Neural crest cell (in vitro differentiated cells): Measurements from ENCODE around the gene RAPGEF2. TPM values are rescaled to one million over a fixed set of nuclear protein-coding genes. Genes with fewer than 3 reads are reported as not detected.
A peak's percentile ranks its signal among the peaks of the same experiment; 100 is the strongest.

Experiments
- DNase-seq: peaks from one replicate; pipeline ENCODE4 v3.0.0; 2021; ENCODE audit warnings: low read depth, mixed read lengths, low spot score
- H3K27ac Mint-ChIP-seq: one replicate; pipeline ENCODE4 v1.8.0; 2021; ENCODE audit warnings: mild to moderate bottlenecking, mixed read lengths; ENCODE audit not compliant: unreplicated experiment
- H3K27me3 Mint-ChIP-seq: 2 replicates; pipeline ENCODE4 v1.8.0; 2021; ENCODE audit warnings: low read depth, mild to moderate bottlenecking, mixed read lengths
- H3K36me3 Mint-ChIP-seq: 2 replicates; pipeline ENCODE4 v1.8.0; 2021; ENCODE audit warnings: low read depth, mild to moderate bottlenecking, mixed read lengths
- H3K4me1 Mint-ChIP-seq: 2 replicates; pipeline ENCODE4 v1.8.0; 2021; ENCODE audit warnings: mixed read lengths
- H3K4me3 Mint-ChIP-seq: one replicate; pipeline ENCODE4 v1.8.0; 2021; ENCODE audit warnings: mild to moderate bottlenecking, mixed read lengths
- H3K9me3 Mint-ChIP-seq: 2 replicates; pipeline ENCODE4 v1.8.0; 2021; ENCODE audit warnings: mixed read lengths
- CTCF ChIP-seq: fragments of 200-600 bp; sonication (generic); conservative IDR thresholded peaks from 2 replicates; pipeline ENCODE4 v1.5.0; 2021; ENCODE audit warnings: antibody characterized with exemption, mild to moderate bottlenecking
- total RNA-seq: library from RNA; stranded (reverse); gene quantifications from 2 replicates; pipeline ENCODE4 v1.2.1, GENCODE V29; 2021

The RAPGEF2 gene
- total RNA-seq, 1 donor from 2014 or later, result 44.2 TPM

DNA sequence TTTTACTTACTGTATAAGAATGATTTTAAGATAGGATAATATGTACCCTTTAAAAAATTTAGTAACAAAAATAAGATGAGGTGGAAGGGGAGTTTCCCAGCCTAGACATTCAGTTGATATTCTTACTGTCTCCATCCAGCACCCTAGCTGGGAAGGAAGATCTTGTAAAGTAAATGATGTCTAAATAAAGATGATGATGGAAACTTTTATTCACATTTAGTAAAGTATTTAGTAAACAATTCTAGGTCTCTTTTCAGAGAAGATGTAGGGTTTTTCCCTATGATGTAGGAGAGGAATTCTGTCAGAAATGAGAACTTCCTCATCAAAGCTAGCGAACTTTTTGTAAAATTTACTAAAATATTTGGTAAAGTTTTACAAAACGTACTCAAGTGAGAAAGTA lies 136.8 kb downstream of the RAPGEF2 start:
- peaks cover 12% of the 10 kb centered on the region for H3K36me3 Mint-ChIP-seq
- H3K27ac Mint-ChIP-seq, result no peak overlapping the region
- H3K4me3 Mint-ChIP-seq, result no peak overlapping the region
- H3K9me3 Mint-ChIP-seq, result peaks cover 7% of the 10 kb centered on the region
- TF ChIP-seq CTCF, result no peak
- peaks cover 44% of the 10 kb centered on the region for H3K4me1 Mint-ChIP-seq
- DNase-seq, result no peak
- no peaks in the 10 kb centered on the region for H3K27me3 Mint-ChIP-seq

DNA sequence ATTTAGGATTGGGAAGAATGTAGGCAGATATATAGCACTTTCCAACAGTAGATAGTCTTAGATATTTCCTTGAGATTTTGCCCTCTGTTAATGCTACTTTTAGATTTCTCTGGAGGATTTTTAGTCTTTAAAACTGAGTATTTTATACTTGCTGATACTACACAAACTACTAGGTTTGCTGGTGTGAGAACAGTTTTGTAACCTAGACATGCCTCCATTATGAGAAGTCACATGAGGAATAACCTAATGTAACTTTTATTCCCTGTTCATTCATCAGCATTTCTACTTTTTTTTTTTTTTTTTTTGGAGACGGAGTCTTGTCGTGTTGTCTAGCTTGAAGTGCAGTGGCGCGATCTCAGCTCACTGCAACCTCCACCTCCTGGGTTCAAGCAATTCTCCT lies 137.2 kb downstream of the RAPGEF2 start:
- peaks cover 7% of the 10 kb centered on the region for H3K9me3 Mint-ChIP-seq
- H3K27me3 Mint-ChIP-seq, result no peaks in the 10 kb centered on the region
- H3K4me1 Mint-ChIP-seq, result peaks cover 44% of the 10 kb centered on the region
- no peak for TF ChIP-seq CTCF
- peaks cover 12% of the 10 kb centered on the region for H3K36me3 Mint-ChIP-seq
- no peak overlapping the region for H3K4me3 Mint-ChIP-seq
- no peak for DNase-seq
- no peak overlapping the region for H3K27ac Mint-ChIP-seq

- no peaks in the 10 kb centered on the region for H3K27me3 Mint-ChIP-seq
- peaks cover 7% of the 10 kb centered on the region for H3K9me3 Mint-ChIP-seq
- H3K27ac Mint-ChIP-seq, result no peak overlapping the region
- H3K36me3 Mint-ChIP-seq, result peaks cover 12% of the 10 kb centered on the region
- no peak for TF ChIP-seq CTCF
- DNase-seq, result no peak
- peak overlapping the region; percentile 47 for H3K4me3 Mint-ChIP-seq
- H3K4me1 Mint-ChIP-seq, result peaks cover 44% of the 10 kb centered on the region
These were observed 137.8 kb downstream of the RAPGEF2 start for GRCh38 chr4:159240687-159241086.

DNA sequence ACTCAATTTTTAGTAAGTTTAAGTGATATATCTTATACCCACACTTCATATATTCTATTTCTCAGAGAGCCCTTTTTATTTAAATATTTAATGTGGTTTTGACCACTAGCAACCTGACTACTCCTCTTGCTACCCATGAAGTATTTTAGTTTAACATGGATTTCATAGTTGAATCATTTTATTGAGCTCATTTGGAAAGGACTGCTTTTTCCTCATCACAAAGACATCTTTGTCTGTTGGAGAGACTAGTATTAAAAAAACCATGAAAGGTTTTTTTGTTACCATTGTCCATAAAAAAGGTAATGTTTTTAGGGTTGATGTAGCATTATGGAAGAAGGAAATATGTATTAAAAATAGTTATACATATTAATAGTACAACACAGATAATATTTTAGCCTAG lies 139.5 kb downstream of the RAPGEF2 start:
- H3K4me3 Mint-ChIP-seq, result peak overlapping the region; percentile 36
- no peaks in the 10 kb centered on the region for H3K27me3 Mint-ChIP-seq
- TF ChIP-seq CTCF, result no peak
- H3K4me1 Mint-ChIP-seq, result peaks cover 46% of the 10 kb centered on the region
- peaks cover 9% of the 10 kb centered on the region for H3K36me3 Mint-ChIP-seq
- peak overlapping the region; percentile 48 for H3K27ac Mint-ChIP-seq
- DNase-seq, result no peak
- peaks cover 2% of the 10 kb centered on the region for H3K9me3 Mint-ChIP-seq

DNA sequence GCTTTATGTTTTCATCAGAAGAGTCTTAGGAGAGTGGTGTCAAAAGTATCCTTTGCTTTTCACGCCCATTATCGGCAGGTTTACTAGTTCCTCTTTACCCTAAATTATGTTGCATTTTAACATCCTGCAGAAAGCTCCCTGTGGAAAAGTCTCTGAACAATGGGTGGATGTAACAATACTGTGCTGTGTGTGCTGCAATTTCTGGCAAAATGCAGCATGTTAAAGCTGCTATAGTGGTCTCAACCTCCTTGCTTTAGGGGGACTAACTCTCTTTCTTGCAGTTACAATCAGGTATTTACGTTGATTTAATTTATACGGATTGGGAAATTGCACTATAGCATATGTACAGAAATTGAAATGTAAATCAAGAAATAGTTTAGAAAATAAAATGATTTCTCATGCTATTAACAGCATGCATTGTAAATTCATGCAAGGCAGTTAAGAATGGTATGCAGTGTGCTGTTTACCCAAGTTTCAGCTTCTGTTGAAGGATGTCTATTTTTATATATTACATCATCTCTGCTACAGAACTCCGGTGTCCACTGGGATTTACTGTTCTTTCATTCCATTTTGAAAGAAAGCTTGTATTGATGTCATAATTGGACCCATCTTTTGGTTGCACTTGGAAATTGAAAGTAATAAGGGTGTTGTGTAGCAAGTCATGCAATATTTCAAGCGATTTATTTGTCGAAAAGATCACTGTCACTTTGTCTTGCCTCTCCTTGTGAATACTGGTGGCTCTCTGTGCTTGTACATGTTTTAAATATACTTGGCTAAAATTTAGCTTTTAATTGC lies 145.7 kb downstream of the RAPGEF2 start:
- no peak for DNase-seq
- peak overlapping the region; percentile 95 for H3K27ac Mint-ChIP-seq
- TF ChIP-seq CTCF, result no peak
- peaks cover 23% of the 10 kb centered on the region for H3K36me3 Mint-ChIP-seq
- peaks cover 2% of the 10 kb centered on the region for H3K9me3 Mint-ChIP-seq
- H3K27me3 Mint-ChIP-seq, result no peaks in the 10 kb centered on the region
- H3K4me3 Mint-ChIP-seq, result peak overlapping the region; percentile 75
- peaks cover 51% of the 10 kb centered on the region for H3K4me1 Mint-ChIP-seq
